K562 (cell line): ENCODE results near the gene TBR1. TPM values are rescaled to one million over a fixed set of nuclear protein-coding genes. Genes with fewer than 3 reads are reported as not detected.

Source experiments
- ATAC-seq: fragments of 200-7000 bp; cut with Tn5 transposase; 3 replicates; pipeline ENCODE4 v1.9.1; 2020; ENCODE audit warnings: moderate library complexity
- BruUV-seq: library from RNA; stranded (reverse); fragments of 400-500 nt; replicated peaks from 2 replicates; lab custom pipeline; 2021; lab: Mats Ljungman, UMichigan
- CTCF ChIA-PET: fragments of 300-600 bp; formaldehyde crosslinking; extraction: SDS; loops from one replicate; lab custom pipeline; 2021; ENCODE audit warnings: low intra/inter-chr PET ratio; lab: Yijun Ruan, JAX
- POLR2A ChIA-PET: fragments of 300-600, 350-650 bp; sonication (Branson Sonifier 250); formaldehyde crosslinking; extraction: SDS; loops from one replicate; lab custom pipeline; 2021; ENCODE audit warnings: antibody characterized with exemption, inconsistent platforms; lab: Yijun Ruan, JAX
- DNase-seq, 4 experiments: peaks; one replicate each; pipeline versions ENCODE4 v3.0.0 to v3.0.0-alpha.2; 2011 to 2018; ENCODE audit warnings: low spot score in 3 of 4, mixed read lengths in 3 of 4; ENCODE audit errors: extremely low read depth in 1 of 4
- FAIRE-seq: peaks from 2 replicates; lab custom pipeline; 2011; peaks lifted over from hg19 to GRCh38; lab: Jason Lieb, UNC
- H2AFZ ChIP-seq: 2 replicates; pipeline ENCODE4 v1.6.0; 2011; ENCODE audit warnings: low read depth, low read length, control low read depth, inconsistent platforms
- H3K27ac ChIP-seq: fragments of 200-600 bp; 3 replicates; pipeline ENCODE4 v1.8.0; 2011; ENCODE audit warnings: low read depth, mild to moderate bottlenecking, control low read depth, inconsistent platforms, low read length, moderate library complexity, mixed read lengths; ENCODE audit errors: extremely low read depth
- H3K27me3 ChIP-seq, 2 experiments: fragments of 300-600 bp in 1 of 2; 2 replicates in 1 of 2; 3 replicates in 1 of 2; pipeline versions ENCODE4 v1.6.0 to v1.8.0; 2011; ENCODE audit warnings: inconsistent platforms in 2 of 2, low read length in 2 of 2, mild to moderate bottlenecking in 1 of 2, mixed read lengths in 1 of 2, moderate library complexity in 1 of 2; ENCODE audit not compliant: control insufficient read depth in 2 of 2, insufficient read depth in 2 of 2
- H3K36me3 ChIP-seq: fragments of 300-600 bp; 3 replicates; pipeline ENCODE4 v1.8.0; 2011; ENCODE audit warnings: mild to moderate bottlenecking, low read length, inconsistent platforms; ENCODE audit not compliant: control insufficient read depth, insufficient read depth
- H3K4me1 ChIP-seq, 2 experiments: fragments of 200-600 bp in 1 of 2; replicated peaks in 1 of 2; 2 replicates in 1 of 2; 3 replicates in 1 of 2; pipeline versions ENCODE4 v1.5.1 to v1.8.0; 2011; ENCODE audit warnings: inconsistent platforms in 2 of 2, low read length in 2 of 2, mild to moderate bottlenecking in 1 of 2, mixed read lengths in 1 of 2, moderate library complexity in 1 of 2; ENCODE audit not compliant: control insufficient read depth in 2 of 2, insufficient read depth in 2 of 2
- H3K4me2 ChIP-seq: 2 replicates; pipeline ENCODE4 v1.6.1; 2011; ENCODE audit warnings: low read length, control low read depth, inconsistent platforms, mixed read lengths; ENCODE audit not compliant: insufficient read depth
- H3K4me3 ChIP-seq: fragments of 200-600 bp; sonication (generic), shearing (Covaris generic); 2 replicates; pipeline ENCODE4 v1.5.1; 2016; ENCODE audit warnings: control low read depth, inconsistent platforms
- H3K79me2 ChIP-seq: fragments of 200-600 bp; 3 replicates; pipeline ENCODE4 v1.8.0; 2011; ENCODE audit warnings: low read length, inconsistent platforms; ENCODE audit not compliant: control insufficient read depth, insufficient read depth
- H3K9ac ChIP-seq, 2 experiments: 2 replicates each; pipeline versions ENCODE4 v1.6.0 to v1.6.1; 2011; ENCODE audit warnings: low read depth in 2 of 2, low read length in 2 of 2, control low read depth in 1 of 2, inconsistent platforms in 1 of 2, mild to moderate bottlenecking in 1 of 2, mixed read lengths in 1 of 2; ENCODE audit not compliant: insufficient read depth in 1 of 2
- H3K9me1 ChIP-seq: one replicate; pipeline ENCODE4 v1.6.0; 2011; ENCODE audit warnings: inconsistent platforms, mild to moderate bottlenecking, low read length, moderate library complexity; ENCODE audit not compliant: control insufficient read depth, insufficient read depth
- H3K9me3 ChIP-seq: replicated peaks from 2 replicates; pipeline ENCODE4 v1.5.1; 2011; ENCODE audit warnings: low read depth, low read length, inconsistent platforms; ENCODE audit not compliant: control insufficient read depth, insufficient read depth
- H4K20me1 ChIP-seq: replicated peaks from 2 replicates; pipeline ENCODE4 v1.6.1; 2011; ENCODE audit warnings: low read length, inconsistent platforms, mixed read lengths; ENCODE audit not compliant: control insufficient read depth, insufficient read depth
- ETS2 ChIP-seq: IDR thresholded peaks from 2 replicates; pipeline ENCODE4 v1.6.1; 2016; ENCODE audit warnings: borderline replicate concordance, missing genetic modification characterization, mild to moderate bottlenecking, moderate library complexity, missing compliant biosample characterization; ENCODE audit not compliant: poor library complexity, severe bottlenecking
- EWSR1 ChIP-seq: fragments of 450-650 bp; IDR thresholded peaks from 2 replicates; pipeline ENCODE4 v1.6.1; 2018; ENCODE audit warnings: borderline replicate concordance, mild to moderate bottlenecking, low read depth, moderate library complexity; ENCODE audit not compliant: partially characterized antibody
- GABPA ChIP-seq: fragments of 200-800 bp; sonication (Bioruptor generic); conservative IDR thresholded peaks from 2 replicates; pipeline ENCODE4 v1.6.1; 2016; ENCODE audit warnings: low read depth, missing genetic modification characterization, missing compliant biosample characterization
- KDM1A ChIP-seq, 2 experiments: fragments of 450-650 bp; IDR thresholded peaks; 2 replicates each; pipeline ENCODE4 v1.6.1; 2016; ENCODE audit warnings: mild to moderate bottlenecking in 2 of 2
- MECOM ChIP-seq: fragments of 250-450 bp; sonication (Bioruptor Pico); IDR thresholded peaks from 2 replicates; pipeline ENCODE4 v1.8.0; 2022; ENCODE audit warnings: inconsistent platforms
- MYNN ChIP-seq, 2 experiments: sonication (generic); formaldehyde crosslinking in 1 of 2; IDR thresholded peaks; 2 replicates each; pipeline versions ENCODE4 v1.5.0 to v1.6.1; 2016 to 2020; ENCODE audit warnings: antibody characterized with exemption in 1 of 2, missing genetic modification reagents in 1 of 2
- SRSF3 ChIP-seq: fragments of 200-400 bp; formaldehyde crosslinking; IDR thresholded peaks from 2 replicates; pipeline ENCODE4 v1.6.1; 2016; ENCODE audit warnings: mild to moderate bottlenecking, low read length, moderate library complexity; ENCODE audit not compliant: insufficient read depth
- ZEB2 ChIP-seq: fragments of 450-650 bp; IDR thresholded peaks from 2 replicates; pipeline ENCODE4 v1.6.1; 2016
- ZFPM2 ChIP-seq: fragments of 250-450 bp; sonication (Bioruptor Pico); IDR thresholded peaks from 2 replicates; pipeline ENCODE4 v1.5.1; 2022; ENCODE audit warnings: mild to moderate bottlenecking
- WGBS: fragments of 100-300 bp; shearing (Covaris generic); methylation state at CpG from one replicate; pipeline ENCODE4 v1.1.6; 2016; ENCODE audit warnings: low coverage, mixed read lengths; ENCODE audit not compliant: insufficient coverage; ENCODE audit errors: missing lambda C conversion rate; 5-methylcytosine and 5-hydroxymethylcytosine counted together
- in situ Hi-C: fragments of 300-500 bp; cut with MboI; formaldehyde crosslinking; loops from 4 replicates; pipeline ENCODE4 v1.15.0; 2018; ENCODE audit warnings: inconsistent platforms, mixed read lengths
- intact Hi-C: fragments of 100-400 bp; cut with micrococcal nuclease; formaldehyde crosslinking; loops from 2 replicates; pipeline ENCODE4 v1.14.2; 2022
- polyA plus RNA-seq, 8 experiments: library from polyadenylated mRNA; depleted of rRNA in 4 of 8; stranded (reverse) in 5 of 8; unstranded in 3 of 8; fragments of >200 nt; fragmentation: Nextera tagmentation in 2 of 8; fragmentation: Illumina TruSeq in 1 of 8; extraction: Ambion mirVana in 2 of 8; extraction: Trizol in 1 of 8; gene quantifications; 2 replicates each; pipeline versions ENCODE4 v1.2.1 to v1.2.3, GENCODE V29; 2011 to 2014; ENCODE audit warnings: inconsistent platforms in 1 of 8, missing spikeins in 1 of 8
- total RNA-seq, 7 experiments: library from RNA; depleted of rRNA in 6 of 7; stranded (reverse); fragments of >200 nt in 6 of 7; fragmentation: Illumina TruSeq in 2 of 7; extraction: Trizol in 2 of 7; gene quantifications; 2 replicates each; pipeline versions ENCODE4 v1.2.1 to v1.2.3, GENCODE V29; 2011 to 2021; ENCODE audit warnings: low replicate concordance in 1 of 7
- TF ChIP-seq, protein P1 (sequence below): sonication (generic); formaldehyde crosslinking; IDR thresholded peaks from 2 replicates; pipeline ENCODE4 v1.9.0; 2022; ENCODE audit warnings: mild to moderate bottlenecking, missing genetic modification reagents
- TF ChIP-seq, protein P2 (sequence below): fragments of 250-450 bp; sonication (Bioruptor Pico); IDR thresholded peaks from 2 replicates; pipeline ENCODE4 v1.8.0; 2021; ENCODE audit warnings: moderate library complexity, mild to moderate bottlenecking, inconsistent platforms

The TBR1 gene
- total and polyA plus RNA-seq, 9 of the 15 experiments (the other 6 are each of a cell fraction or from before 2014, with no cell fraction given), result 0.01 to 0.09 TPM; not detected in 7

GRCh38 chr2:161388146-161388779 is 27.8 kb upstream of the TBR1 start:
- Histone ChIP-seq H3K27ac (no peak overlapping the region), H3K9me3 (no peaks in the 10 kb centered on the region), H3K9ac (no peak overlapping the region), H4K20me1 (no peaks in the 10 kb centered on the region), H3K4me1 (no peaks in the 10 kb centered on the region), H3K36me3 (peaks cover 82% of the 10 kb centered on the region), H3K4me2 (no peak overlapping the region), H3K4me3 (no peak overlapping the region), H2AFZ (no peak overlapping the region), H3K27me3 (no peaks in the 10 kb centered on the region), H3K9me1 (no peaks in the 10 kb centered on the region), H3K79me2 (no peaks in the 10 kb centered on the region; the same call in 2 of the 3 replicates)
- TF ChIP-seq, protein P1, sequence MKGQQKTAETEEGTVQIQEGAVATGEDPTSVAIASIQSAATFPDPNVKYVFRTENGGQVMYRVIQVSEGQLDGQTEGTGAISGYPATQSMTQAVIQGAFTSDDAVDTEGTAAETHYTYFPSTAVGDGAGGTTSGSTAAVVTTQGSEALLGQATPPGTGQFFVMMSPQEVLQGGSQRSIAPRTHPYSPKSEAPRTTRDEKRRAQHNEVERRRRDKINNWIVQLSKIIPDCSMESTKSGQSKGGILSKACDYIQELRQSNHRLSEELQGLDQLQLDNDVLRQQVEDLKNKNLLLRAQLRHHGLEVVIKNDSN (CRISPR knock-in tag), result no peak
- no peak for TF ChIP-seq ETS2 (tag)
- TF ChIP-seq, protein P2, sequence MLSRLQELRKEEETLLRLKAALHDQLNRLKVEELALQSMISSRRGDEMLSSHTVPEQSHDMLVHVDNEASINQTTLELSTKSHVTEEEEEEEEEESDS, result no peak
- no peak for TF ChIP-seq SRSF3
- TF ChIP-seq MECOM (CRISPR knock-in tag), result no peak
- no peak for TF ChIP-seq KDM1A (IDR thresholded peaks at IDR 0.05)
- no peak for TF ChIP-seq ZEB2
- TF ChIP-seq MYNN (IDR thresholded peaks at IDR 0.05), result no peak
- no peak for TF ChIP-seq MYNN (CRISPR knock-in tag; IDR thresholded peaks at IDR 0.05)
- TF ChIP-seq EWSR1, result no peak
- TF ChIP-seq GABPA (tag), result no peak
- no peak for TF ChIP-seq ZFPM2 (CRISPR knock-in tag)
- no TSS peak for BruUV-seq
- WGBS, result 87% methylated on average over 2 of the region's 2 CpGs
- in situ Hi-C loops, result no loop called here
- ChIA-PET POLR2A (interaction anchor here (1.2 kb wide), 1 partner anchor 9 kb away, joined by 3 read pairs; no protein-coding TSS in a partner anchor), CTCF (no interaction called here)
- FAIRE-seq (no peak), DNase-seq (no peak), ATAC-seq (no peak)
- intact Hi-C loops, result no loop called here
